GM12892 (cell line): ENCODE measurements around the gene SPRED3.

Source experiments
- POLR2A ChIP-seq: IDR thresholded peaks from 2 replicates; pipeline ENCODE4 v1.6.1; 2011; ENCODE audit warnings: low read depth, low read length, control low read depth
- TAF1 ChIP-seq: IDR thresholded peaks from 2 replicates; pipeline ENCODE4 v1.6.1; 2011; ENCODE audit warnings: low read depth, mild to moderate bottlenecking, control low read depth, low read length, borderline replicate concordance

DNA sequence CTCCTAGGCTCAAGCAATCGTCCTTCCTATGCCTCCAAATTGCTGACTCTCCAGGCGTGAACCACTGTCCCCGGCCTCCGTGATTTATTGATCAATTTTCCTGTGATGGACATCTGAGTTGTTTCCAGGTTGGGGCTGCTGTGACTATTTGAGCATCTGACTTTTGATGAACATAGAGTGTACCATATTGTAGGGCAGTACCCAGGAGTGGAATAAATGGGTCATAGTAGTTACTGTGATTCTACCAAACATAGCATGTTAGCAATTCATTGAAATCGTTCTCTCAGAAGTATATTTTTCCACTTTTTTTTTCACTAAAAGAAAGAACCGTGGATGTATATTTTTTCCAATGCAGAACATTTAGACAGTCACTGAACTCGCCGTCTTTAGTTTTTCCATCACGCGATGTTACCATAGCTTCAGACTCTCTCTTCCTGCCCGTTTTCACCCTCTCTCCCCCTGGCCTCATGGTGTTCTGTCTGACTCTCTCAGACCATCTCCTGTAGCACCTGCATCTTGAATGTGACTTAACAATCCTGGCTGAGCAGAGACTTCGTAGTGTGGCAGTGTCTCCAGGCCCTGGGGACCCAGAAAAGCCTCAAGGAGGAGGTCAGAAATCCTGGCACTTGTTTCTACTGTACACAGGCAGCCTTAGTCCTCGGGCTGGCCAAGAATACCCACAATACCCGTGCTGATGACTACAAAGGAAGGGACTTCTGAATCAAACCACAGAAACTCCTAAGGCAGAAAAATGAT is 40.7 kb downstream of the SPRED3 start:
- TF ChIP-seq POLR2A (no peak), TAF1 (no peak)
